Osteoblast (primary cell): ENCODE data around the gene PRCP. TPM values are rescaled to one million over a fixed set of nuclear protein-coding genes. Genes with fewer than 3 reads are reported as not detected.

ENCODE experiments used
- DNase-seq: peaks from one replicate; pipeline ENCODE4 v3.0.0; 2011; ENCODE audit warnings: low spot score, mixed read lengths; ENCODE audit not compliant: insufficient read length; ENCODE audit errors: missing footprints
- H2AFZ ChIP-seq: 2 replicates; pipeline ENCODE4 v1.6.0; 2011; ENCODE audit warnings: mild to moderate bottlenecking, low read length
- H3K27ac ChIP-seq: 2 replicates; pipeline ENCODE4 v1.5.1; 2011; ENCODE audit warnings: mild to moderate bottlenecking, low read depth, low read length, moderate library complexity
- H3K27me3 ChIP-seq: 2 replicates; pipeline ENCODE4 v1.6.0; 2012; ENCODE audit warnings: mild to moderate bottlenecking, control low read depth, inconsistent platforms, low read length, moderate library complexity; ENCODE audit not compliant: insufficient read depth
- H3K36me3 ChIP-seq: 2 replicates; pipeline ENCODE4 v1.5.1; 2011; ENCODE audit warnings: mild to moderate bottlenecking, low read length, control low read depth, moderate library complexity; ENCODE audit not compliant: insufficient read depth
- H3K4me1 ChIP-seq: 2 replicates; pipeline ENCODE4 v1.5.1; 2011; ENCODE audit warnings: mild to moderate bottlenecking, low read length, control low read depth, moderate library complexity; ENCODE audit not compliant: insufficient read depth
- H3K4me2 ChIP-seq: 2 replicates; pipeline ENCODE4 v1.6.0; 2011; ENCODE audit warnings: mild to moderate bottlenecking, low read length; ENCODE audit not compliant: insufficient read depth
- H3K4me3 ChIP-seq: fragments of 200-600 bp; sonication (generic); 3 replicates; pipeline ENCODE4 v1.5.1; 2012; ENCODE audit warnings: mild to moderate bottlenecking, low read length, inconsistent platforms; ENCODE audit not compliant: insufficient read depth
- H3K79me2 ChIP-seq: 2 replicates; pipeline ENCODE4 v1.6.0; 2012; ENCODE audit warnings: mild to moderate bottlenecking, low read length, control low read depth, inconsistent platforms; ENCODE audit not compliant: insufficient read depth
- H3K9me3 ChIP-seq: 2 replicates; pipeline ENCODE4 v1.5.1; 2011; ENCODE audit warnings: low read depth, low read length, control low read depth
- H4K20me1 ChIP-seq: 2 replicates; pipeline ENCODE4 v1.6.0; 2012; ENCODE audit warnings: mild to moderate bottlenecking, low read length, control low read depth; ENCODE audit not compliant: insufficient read depth
- total RNA-seq: library from RNA; depleted of rRNA; stranded (reverse); fragments of >200 nt; gene quantifications from 2 replicates; pipeline ENCODE4 v1.2.3, GENCODE V29; 2012
- TF ChIP-seq, protein P1 (sequence below): IDR thresholded peaks from 2 replicates; pipeline ENCODE4 v1.5.1; 2011; ENCODE audit warnings: mild to moderate bottlenecking, low read depth, low read length, moderate library complexity; ENCODE audit errors: extremely low read depth

Gene PRCP
- total RNA-seq, 1 donor = 52.5 TPM

DNA sequence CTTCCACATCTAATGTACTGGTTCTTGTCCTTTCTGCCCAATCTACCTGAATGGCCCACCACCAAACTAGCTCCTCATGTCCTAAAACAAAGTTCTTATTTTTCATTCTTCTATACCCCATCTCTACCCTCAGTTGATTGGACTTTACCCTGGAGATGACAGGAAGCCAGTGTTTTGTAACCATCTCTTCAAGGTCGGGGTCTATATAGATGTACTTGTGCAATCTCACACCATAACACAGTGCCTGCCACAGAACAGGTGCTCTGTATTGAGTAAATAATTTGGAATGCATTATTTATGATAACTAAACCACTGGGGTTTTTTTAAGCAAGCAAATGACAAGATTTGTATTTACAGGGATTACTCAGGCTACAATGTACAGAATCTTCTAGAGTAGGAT lies 89.9 kb downstream of the PRCP start:
- DNase-seq = no peak
- TF ChIP-seq, protein P1, sequence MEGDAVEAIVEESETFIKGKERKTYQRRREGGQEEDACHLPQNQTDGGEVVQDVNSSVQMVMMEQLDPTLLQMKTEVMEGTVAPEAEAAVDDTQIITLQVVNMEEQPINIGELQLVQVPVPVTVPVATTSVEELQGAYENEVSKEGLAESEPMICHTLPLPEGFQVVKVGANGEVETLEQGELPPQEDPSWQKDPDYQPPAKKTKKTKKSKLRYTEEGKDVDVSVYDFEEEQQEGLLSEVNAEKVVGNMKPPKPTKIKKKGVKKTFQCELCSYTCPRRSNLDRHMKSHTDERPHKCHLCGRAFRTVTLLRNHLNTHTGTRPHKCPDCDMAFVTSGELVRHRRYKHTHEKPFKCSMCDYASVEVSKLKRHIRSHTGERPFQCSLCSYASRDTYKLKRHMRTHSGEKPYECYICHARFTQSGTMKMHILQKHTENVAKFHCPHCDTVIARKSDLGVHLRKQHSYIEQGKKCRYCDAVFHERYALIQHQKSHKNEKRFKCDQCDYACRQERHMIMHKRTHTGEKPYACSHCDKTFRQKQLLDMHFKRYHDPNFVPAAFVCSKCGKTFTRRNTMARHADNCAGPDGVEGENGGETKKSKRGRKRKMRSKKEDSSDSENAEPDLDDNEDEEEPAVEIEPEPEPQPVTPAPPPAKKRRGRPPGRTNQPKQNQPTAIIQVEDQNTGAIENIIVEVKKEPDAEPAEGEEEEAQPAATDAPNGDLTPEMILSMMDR = no peak
- no peaks in the 10 kb centered on the region for H3K9me3 ChIP-seq

DNA sequence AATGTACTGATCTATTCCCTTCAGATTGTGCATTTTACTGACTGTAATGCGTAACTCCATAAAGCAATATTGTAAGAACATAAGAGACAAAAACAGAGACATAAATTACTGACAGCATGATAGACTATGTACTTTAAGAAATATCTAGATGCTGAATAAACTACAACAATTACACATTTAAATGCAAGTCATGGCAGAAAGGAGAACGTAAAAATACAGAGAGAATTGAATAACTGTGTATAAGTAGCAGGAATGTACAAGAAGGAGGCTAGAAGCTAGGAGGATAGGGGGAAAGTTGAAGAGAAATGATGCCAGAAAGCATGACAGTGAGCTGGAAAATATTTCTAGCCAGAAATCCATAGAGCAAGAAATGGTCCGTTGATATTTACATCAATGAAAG lies 92.6 kb downstream of the PRCP start:
- Histone ChIP-seq H3K9me3 (no peaks in the 10 kb centered on the region), H3K79me2 (no peaks in the 10 kb centered on the region), H3K27ac (no peak overlapping the region), H3K4me1 (no peaks in the 10 kb centered on the region), H3K27me3 (peaks cover 14% of the 10 kb centered on the region), H4K20me1 (no peaks in the 10 kb centered on the region), H3K4me2 (no peak overlapping the region), H2AFZ (no peak overlapping the region), H3K36me3 (no peaks in the 10 kb centered on the region), H3K4me3 (no peak overlapping the region)
- no peak for DNase-seq
- TF ChIP-seq, protein P1 = no peak

More for the DNA sequence above, 89.9 kb downstream of the PRCP start:
- H4K20me1 ChIP-seq = no peaks in the 10 kb centered on the region
- H3K27ac ChIP-seq = no peak overlapping the region
- no peaks in the 10 kb centered on the region for H3K36me3 ChIP-seq
- no peak overlapping the region for H3K4me2 ChIP-seq
- H3K79me2 ChIP-seq = no peaks in the 10 kb centered on the region
- H3K4me1 ChIP-seq = no peaks in the 10 kb centered on the region
- no peak overlapping the region for H2AFZ ChIP-seq
- H3K4me3 ChIP-seq = no peak overlapping the region
- H3K27me3 ChIP-seq = peaks cover 14% of the 10 kb centered on the region

DNA sequence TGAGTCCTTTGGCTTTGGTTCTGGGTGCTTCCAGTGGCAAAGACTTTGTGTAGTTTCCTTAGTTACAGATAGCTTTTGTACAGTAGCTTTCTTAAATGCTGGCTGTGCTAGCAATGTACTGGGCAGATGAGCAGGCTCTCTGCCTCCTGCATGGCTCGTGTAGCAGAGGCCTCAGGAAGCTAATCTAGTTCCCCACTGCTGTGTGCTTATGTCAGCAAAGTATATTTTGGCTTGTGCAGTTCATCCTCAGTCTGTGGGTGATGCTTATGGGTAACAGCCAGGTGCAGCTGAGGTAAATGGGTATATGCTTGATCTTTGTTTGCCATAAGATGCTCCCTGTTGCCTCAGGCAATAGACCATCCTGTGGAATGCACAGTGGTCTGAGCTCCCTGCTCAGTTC lies 97.5 kb downstream of the PRCP start:
- H3K4me2 ChIP-seq = no peak overlapping the region
- TF ChIP-seq, protein P1 = no peak
- H3K36me3 ChIP-seq = no peaks in the 10 kb centered on the region
- no peaks in the 10 kb centered on the region for H3K79me2 ChIP-seq
- no peak overlapping the region for H3K27ac ChIP-seq
- H4K20me1 ChIP-seq = no peaks in the 10 kb centered on the region
- no peaks in the 10 kb centered on the region for H3K4me1 ChIP-seq
- H3K27me3 ChIP-seq = peaks cover 9% of the 10 kb centered on the region
- H3K9me3 ChIP-seq = no peaks in the 10 kb centered on the region
- no peak overlapping the region for H3K4me3 ChIP-seq
- H2AFZ ChIP-seq = no peak overlapping the region
- DNase-seq = no peak

DNA sequence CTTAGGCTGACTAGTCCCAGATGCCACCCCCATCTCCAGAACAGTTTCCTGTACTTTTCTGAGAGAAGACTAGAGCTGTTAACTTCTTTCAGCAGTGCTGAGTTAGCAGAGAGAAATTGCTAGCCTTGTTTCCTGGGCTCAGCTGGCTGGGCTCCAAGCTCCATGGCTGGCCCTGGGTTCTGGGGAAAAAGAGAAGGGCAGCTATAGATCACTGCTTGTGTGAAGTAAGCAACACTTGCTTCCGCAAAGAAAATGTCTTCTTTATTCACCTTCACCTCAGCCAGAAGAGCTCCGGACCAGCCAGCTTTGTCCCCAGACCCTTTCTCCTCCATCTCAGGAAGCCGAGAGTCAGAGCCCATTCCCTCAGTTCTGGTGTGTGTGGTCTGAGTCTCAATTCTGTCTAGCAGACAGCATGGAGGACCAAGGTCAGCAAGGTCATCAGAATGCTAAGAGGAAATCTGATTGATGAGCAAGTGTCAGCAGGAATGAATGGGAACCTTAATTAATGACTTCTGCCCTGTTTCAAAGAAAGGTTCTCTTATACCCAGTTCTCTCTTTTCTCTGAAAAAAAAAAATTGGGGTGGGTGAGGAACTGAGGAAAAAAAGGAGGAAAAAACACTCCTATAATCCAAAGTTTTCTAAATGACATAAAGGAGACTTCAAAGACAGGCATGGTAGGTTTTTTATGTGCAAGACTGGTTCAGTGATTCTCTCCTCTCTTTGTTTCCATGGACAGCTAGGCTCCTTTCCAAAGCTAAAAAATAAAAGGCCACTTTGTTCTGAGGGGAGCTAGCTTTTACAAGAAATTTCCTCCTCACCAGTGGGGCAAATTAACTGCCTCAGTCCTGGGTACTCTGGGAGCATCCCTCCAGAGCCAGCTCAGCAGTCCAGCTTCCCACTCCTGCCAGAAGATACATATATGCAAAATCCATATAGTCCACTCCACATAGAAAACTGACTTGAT lies 103.0 kb downstream of the PRCP start:
- TF ChIP-seq, protein P1 = no peak
- no peaks in the 10 kb centered on the region for H3K79me2 ChIP-seq
- no peaks in the 10 kb centered on the region for H3K27me3 ChIP-seq
- H3K9me3 ChIP-seq = no peaks in the 10 kb centered on the region
- H2AFZ ChIP-seq = no peak overlapping the region
- H3K36me3 ChIP-seq = no peaks in the 10 kb centered on the region
- H3K4me3 ChIP-seq = no peak overlapping the region
- H3K4me1 ChIP-seq = no peaks in the 10 kb centered on the region
- no peak overlapping the region for H3K27ac ChIP-seq
- DNase-seq = no peak
- H4K20me1 ChIP-seq = no peaks in the 10 kb centered on the region
- no peak overlapping the region for H3K4me2 ChIP-seq
